ENCODE measurements around the gene ACLY. TPM values are rescaled to one million over a fixed set of nuclear protein-coding genes. Genes with fewer than 3 reads are reported as not detected.

The ACLY gene
- total RNA-seq, 4 donors from 2014 or later, result 40.5 to 81.9 (median 72.9) TPM

DNA sequence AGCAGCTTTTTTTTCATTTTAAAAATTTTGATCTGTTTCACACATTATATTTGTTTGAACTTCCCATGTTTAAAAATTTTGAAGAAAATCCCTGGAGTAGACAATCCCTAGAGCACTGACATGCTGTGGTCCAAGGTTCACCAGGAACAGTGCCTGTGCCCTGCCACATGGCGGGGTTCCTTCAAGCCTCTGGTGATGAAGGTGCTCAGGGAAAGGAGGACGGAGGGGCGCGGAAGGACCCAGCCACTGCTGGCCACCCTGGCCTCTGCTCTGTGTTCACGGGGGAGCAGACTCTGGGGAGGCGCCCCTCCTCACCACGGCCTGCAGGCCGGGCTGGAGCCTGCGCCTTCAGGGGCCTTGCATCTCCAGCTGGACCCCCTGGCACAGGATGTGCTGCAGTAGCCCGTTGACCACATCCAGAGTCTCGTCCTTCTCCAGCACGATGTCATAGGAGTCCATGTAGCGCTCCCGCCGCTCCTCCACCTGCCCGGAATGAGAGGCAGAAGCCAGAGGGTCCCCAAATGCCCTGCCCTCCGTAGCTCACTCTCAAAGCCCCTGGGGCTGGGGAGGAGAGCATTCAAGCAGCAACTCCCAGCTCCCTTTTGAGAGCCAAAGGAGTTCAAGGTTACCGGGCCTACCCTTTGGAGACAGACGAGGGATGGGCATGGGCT is 93.4 kb downstream of the ACLY start:
- H3K4me3 ChIP-seq, result no peak overlapping the region
- H3K27ac ChIP-seq, result no peak overlapping the region
- no peak for TF ChIP-seq POLR2A (IDR thresholded peaks at IDR 0.05)
- TF ChIP-seq, protein P1, sequence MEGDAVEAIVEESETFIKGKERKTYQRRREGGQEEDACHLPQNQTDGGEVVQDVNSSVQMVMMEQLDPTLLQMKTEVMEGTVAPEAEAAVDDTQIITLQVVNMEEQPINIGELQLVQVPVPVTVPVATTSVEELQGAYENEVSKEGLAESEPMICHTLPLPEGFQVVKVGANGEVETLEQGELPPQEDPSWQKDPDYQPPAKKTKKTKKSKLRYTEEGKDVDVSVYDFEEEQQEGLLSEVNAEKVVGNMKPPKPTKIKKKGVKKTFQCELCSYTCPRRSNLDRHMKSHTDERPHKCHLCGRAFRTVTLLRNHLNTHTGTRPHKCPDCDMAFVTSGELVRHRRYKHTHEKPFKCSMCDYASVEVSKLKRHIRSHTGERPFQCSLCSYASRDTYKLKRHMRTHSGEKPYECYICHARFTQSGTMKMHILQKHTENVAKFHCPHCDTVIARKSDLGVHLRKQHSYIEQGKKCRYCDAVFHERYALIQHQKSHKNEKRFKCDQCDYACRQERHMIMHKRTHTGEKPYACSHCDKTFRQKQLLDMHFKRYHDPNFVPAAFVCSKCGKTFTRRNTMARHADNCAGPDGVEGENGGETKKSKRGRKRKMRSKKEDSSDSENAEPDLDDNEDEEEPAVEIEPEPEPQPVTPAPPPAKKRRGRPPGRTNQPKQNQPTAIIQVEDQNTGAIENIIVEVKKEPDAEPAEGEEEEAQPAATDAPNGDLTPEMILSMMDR (IDR thresholded peaks at IDR 0.05), result no peak
- TF ChIP-seq EP300 (IDR thresholded peaks at IDR 0.05), result no peak
- TF ChIP-seq POLR2AphosphoS5 (IDR thresholded peaks at IDR 0.05), result no peak
- H3K4me1 ChIP-seq, result no peaks in the 10 kb centered on the region
- no peaks in the 10 kb centered on the region for H3K27me3 ChIP-seq
- 87% methylated on average over 14 of the region's 19 CpGs for WGBS
- peaks cover 49% of the 10 kb centered on the region for H3K36me3 ChIP-seq
- DNase-seq (ENCODE audit: low spot score in 2 of 2), result no peak
- H3K9me3 ChIP-seq, result no peaks in the 10 kb centered on the region

DNA sequence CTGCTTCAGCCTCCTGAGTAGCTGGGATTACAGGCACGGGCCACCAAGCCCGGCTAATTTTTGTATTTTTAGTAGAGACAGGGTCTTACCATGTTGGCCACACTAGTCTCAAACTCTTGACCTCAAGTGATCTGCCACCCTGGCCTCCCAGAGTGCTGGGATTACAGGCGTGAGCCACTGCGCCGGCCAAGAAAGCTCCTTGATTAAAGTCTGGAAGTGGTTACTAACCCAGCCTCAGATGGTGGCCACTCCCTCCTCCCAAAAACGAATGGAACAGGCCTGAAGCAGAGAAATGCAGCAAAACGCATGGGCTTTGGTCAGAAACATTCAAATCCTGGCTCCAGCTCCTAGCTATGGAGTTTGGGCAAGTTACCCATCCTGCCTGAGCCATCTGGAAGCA is 94.7 kb downstream of the ACLY start:
- Histone ChIP-seq H3K36me3 (peaks cover 43% of the 10 kb centered on the region), H3K4me3 (no peak overlapping the region), H3K27ac (no peak overlapping the region), H3K27me3 (no peaks in the 10 kb centered on the region), H3K9me3 (no peaks in the 10 kb centered on the region), H3K4me1 (no peaks in the 10 kb centered on the region)
- WGBS, result 58% methylated on average over 4 of the region's 7 CpGs
- no peak for DNase-seq (ENCODE audit: low spot score in 2 of 2)
- TF ChIP-seq EP300 (IDR thresholded peaks at IDR 0.05), result no peak
- no peak for TF ChIP-seq POLR2A (IDR thresholded peaks at IDR 0.05)
- TF ChIP-seq, protein P1 (IDR thresholded peaks at IDR 0.05), result no peak
- no peak for TF ChIP-seq POLR2AphosphoS5 (IDR thresholded peaks at IDR 0.05)

DNA sequence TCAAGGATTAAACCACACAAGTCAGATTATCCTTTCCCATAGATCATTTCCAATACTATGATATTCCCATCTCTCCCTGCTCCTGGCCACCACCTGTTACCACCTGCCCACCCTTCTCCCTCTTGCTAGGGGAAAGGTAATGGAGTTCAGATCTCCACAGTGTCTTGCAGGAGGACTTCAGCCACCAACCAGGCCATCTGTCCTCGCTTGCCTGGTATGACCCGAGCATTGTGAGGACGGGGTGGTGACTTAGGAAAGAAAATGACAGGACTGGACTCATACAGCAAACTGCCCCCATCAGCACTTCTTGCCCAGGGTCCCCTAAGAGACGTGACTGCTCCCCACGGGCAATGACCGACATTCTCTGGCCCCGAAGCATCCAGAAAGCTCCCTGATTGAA is 95.2 kb downstream of the ACLY start:
- H3K27me3 ChIP-seq, result no peaks in the 10 kb centered on the region
- TF ChIP-seq POLR2AphosphoS5 (IDR thresholded peaks at IDR 0.05) (no peak), POLR2A (IDR thresholded peaks at IDR 0.05) (no peak), EP300 (IDR thresholded peaks at IDR 0.05) (no peak)
- TF ChIP-seq, protein P1 (IDR thresholded peaks at IDR 0.05), result no peak
- WGBS, result 74% methylated on average over 7 of the region's 7 CpGs
- H3K4me1 ChIP-seq, result no peaks in the 10 kb centered on the region
- H3K9me3 ChIP-seq, result no peaks in the 10 kb centered on the region
- no peak for DNase-seq (ENCODE audit: low spot score in 2 of 2)
- H3K36me3 ChIP-seq, result peaks cover 38% of the 10 kb centered on the region
- no peak overlapping the region for H3K27ac ChIP-seq
- H3K4me3 ChIP-seq, result no peak overlapping the region

DNA sequence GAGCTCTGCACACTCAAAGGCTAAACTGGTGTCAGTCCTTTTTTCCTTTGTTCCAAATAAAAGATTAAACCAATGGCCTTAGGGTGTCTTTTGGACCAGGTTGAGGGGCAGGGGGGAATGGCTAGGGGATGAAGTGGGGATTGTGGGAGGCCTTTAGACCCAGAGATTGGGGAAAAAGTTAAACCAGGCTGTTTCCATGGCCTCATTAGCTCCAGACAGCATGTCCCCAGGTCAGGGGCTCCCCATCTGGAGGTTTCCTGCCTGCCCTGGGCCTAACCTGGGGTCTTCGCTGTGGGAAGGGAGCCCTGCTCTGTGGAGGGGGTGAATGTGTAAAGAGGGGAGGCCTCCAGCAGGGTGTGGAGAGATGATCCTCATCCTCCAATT is 95.6 kb downstream of the ACLY start:
- DNase-seq (ENCODE audit: low spot score in 2 of 2), result no peak
- 86% methylated on average over 1 of the region's 1 CpG for WGBS
- no peaks in the 10 kb centered on the region for H3K27me3 ChIP-seq
- H3K9me3 ChIP-seq, result no peaks in the 10 kb centered on the region
- H3K36me3 ChIP-seq, result peaks cover 35% of the 10 kb centered on the region
- TF ChIP-seq EP300 (IDR thresholded peaks at IDR 0.05), result no peak
- TF ChIP-seq, protein P1 (IDR thresholded peaks at IDR 0.05), result no peak
- no peak for TF ChIP-seq POLR2A (IDR thresholded peaks at IDR 0.05)
- TF ChIP-seq POLR2AphosphoS5 (IDR thresholded peaks at IDR 0.05), result no peak
- no peak overlapping the region for H3K4me3 ChIP-seq
- H3K4me1 ChIP-seq, result no peaks in the 10 kb centered on the region
- no peak overlapping the region for H3K27ac ChIP-seq

DNA sequence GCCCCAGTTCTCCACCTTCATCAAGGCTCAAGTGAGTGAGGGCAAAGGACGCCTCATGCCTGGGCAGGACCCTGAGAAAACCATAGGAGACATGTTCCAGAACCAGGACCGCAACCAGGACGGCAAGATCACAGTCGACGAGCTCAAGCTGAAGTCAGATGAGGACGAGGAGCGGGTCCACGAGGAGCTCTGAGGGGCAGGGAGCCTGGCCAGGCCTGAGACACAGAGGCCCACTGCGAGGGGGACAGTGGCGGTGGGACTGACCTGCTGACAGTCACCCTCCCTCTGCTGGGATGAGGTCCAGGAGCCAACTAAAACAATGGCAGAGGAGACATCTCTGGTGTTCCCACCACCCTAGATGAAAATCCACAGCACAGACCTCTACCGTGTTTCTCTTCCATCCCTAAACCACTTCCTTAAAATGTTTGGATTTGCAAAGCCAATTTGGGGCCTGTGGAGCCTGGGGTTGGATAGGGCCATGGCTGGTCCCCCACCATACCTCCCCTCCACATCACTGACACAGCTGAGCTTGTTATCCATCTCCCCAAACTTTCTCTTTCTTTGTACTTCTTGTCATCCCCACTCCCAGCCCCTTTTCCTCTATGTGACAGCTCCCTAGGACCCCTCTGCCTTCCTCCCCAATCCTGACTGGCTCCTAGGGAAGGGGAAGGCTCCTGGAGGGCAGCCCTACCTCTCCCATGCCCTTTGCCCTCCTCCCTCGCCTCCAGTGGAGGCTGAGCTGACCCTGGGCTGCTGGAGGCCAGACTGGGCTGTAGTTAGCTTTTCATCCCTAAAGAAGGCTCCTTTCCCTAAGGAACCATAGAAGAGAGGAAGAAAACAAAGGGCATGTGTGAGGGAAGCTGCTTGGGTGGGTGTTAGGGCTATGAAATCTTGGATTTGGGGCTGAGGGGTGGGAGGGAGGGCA is 96.3 kb downstream of the ACLY start:
- TF ChIP-seq, protein P1 (IDR thresholded peaks at IDR 0.05), result no peak
- no peak for TF ChIP-seq POLR2AphosphoS5 (IDR thresholded peaks at IDR 0.05)
- TF ChIP-seq POLR2A (IDR thresholded peaks at IDR 0.05), result no peak
- no peak for TF ChIP-seq EP300 (IDR thresholded peaks at IDR 0.05)
- DNase-seq (ENCODE audit: low spot score in 2 of 2), result no peak
- 85% methylated on average over 12 of the region's 12 CpGs for WGBS
- Histone ChIP-seq H3K27me3 (no peaks in the 10 kb centered on the region), H3K4me3 (no peak overlapping the region), H3K27ac (no peak overlapping the region), H3K4me1 (no peaks in the 10 kb centered on the region), H3K9me3 (no peaks in the 10 kb centered on the region), H3K36me3 (peaks cover 28% of the 10 kb centered on the region)

Data from suprapubic skin (tissue), 4 donors.